HCT116 (cell line): ENCODE measurements around the gene TAS1R2. TPM values are rescaled to one million over a fixed set of nuclear protein-coding genes. Genes with fewer than 3 reads are reported as not detected.

Experiments
- ATAC-seq: fragments of 200-7000 bp; cut with Tn5 transposase; 2 replicates; pipeline ENCODE4 v1.9.1; 2020; ENCODE audit warnings: mild to moderate bottlenecking, moderate library complexity
- BruUV-seq: library from RNA; stranded (reverse); fragments of 400-500 nt; replicated peaks from 2 replicates; lab custom pipeline; 2021; lab: Mats Ljungman, UMichigan
- CTCF ChIA-PET: fragments of 300-600 bp; sonication (Branson Sonifier 250); formaldehyde crosslinking; loops from one replicate; lab custom pipeline; 2021; ENCODE audit warnings: antibody characterized with exemption; lab: Charles Lee
- POLR2A ChIA-PET: fragments of 300-600, 350-600 bp; sonication (Branson Sonifier 250); formaldehyde crosslinking; loops from one replicate; lab custom pipeline; 2021; ENCODE audit warnings: antibody characterized with exemption; lab: Charles Lee
- RAD21 ChIA-PET, 2 experiments: fragments of 300-600 bp; sonication (Branson Sonifier 250); formaldehyde crosslinking; loops; one replicate each; lab custom pipeline; 2023; ENCODE audit warnings: low total read pairs in 2 of 2; ENCODE audit not compliant: uncharacterized antibody in 2 of 2, unreplicated experiment in 2 of 2, low non-redundant PET in 1 of 2; lab: Charles Lee
- DNase-seq: peaks from one replicate; pipeline ENCODE4 v3.0.0-alpha.2; 2010; ENCODE audit warnings: low read depth, low spot score
- H2AFZ ChIP-seq: fragments of 200-600 bp; shearing (Covaris generic), sonication (generic); 2 replicates; pipeline ENCODE4 v1.6.1; 2017; ENCODE audit warnings: low read depth, mixed run types, mixed read lengths, antibody characterized with exemption, low read length; ENCODE audit not compliant: poor library complexity, severe bottlenecking
- H3K27ac ChIP-seq: 2 replicates; pipeline ENCODE4 v1.5.1; 2012; ENCODE audit warnings: low read depth, low read length
- H3K27me3 ChIP-seq: fragments of 200-600 bp; sonication (generic); 2 replicates; pipeline ENCODE4 v1.6.1; 2016; ENCODE audit warnings: mixed run types, low read length, mixed read lengths; ENCODE audit not compliant: insufficient read depth
- H3K36me3 ChIP-seq, 2 experiments: fragments of 200-500 bp in 1 of 2; fragments of 200-600 bp in 1 of 2; sonication (Bioruptor generic) in 1 of 2; sonication (generic) in 1 of 2; 2 replicates each; pipeline versions ENCODE4 v1.5.1 to v1.6.1; 2014 to 2016; ENCODE audit warnings: low read length in 2 of 2, inconsistent platforms in 1 of 2, mixed read lengths in 1 of 2, mixed run types in 1 of 2; ENCODE audit not compliant: insufficient read depth in 2 of 2, control insufficient read depth in 1 of 2
- H3K4me1 ChIP-seq, 2 experiments: fragments of 200-600 bp in 1 of 2; sonication (generic) in 1 of 2; 2 replicates each; pipeline versions ENCODE4 v1.5.1 to v1.6.1; 2012 to 2017; ENCODE audit warnings: low read length in 2 of 2, inconsistent platforms in 1 of 2, mild to moderate bottlenecking in 1 of 2, mixed read lengths in 1 of 2, mixed run types in 1 of 2, moderate library complexity in 1 of 2; ENCODE audit not compliant: insufficient read depth in 2 of 2, control insufficient read depth in 1 of 2
- H3K4me2 ChIP-seq: fragments of 200-600 bp; sonication (generic); 2 replicates; pipeline ENCODE4 v1.6.1; 2017; ENCODE audit warnings: mixed run types, low read length, mixed read lengths
- H3K4me3 ChIP-seq, 2 experiments: fragments of 200-600 bp in 1 of 2; sonication (generic) in 1 of 2; replicated peaks in 1 of 2; 2 replicates each; pipeline ENCODE4 v1.5.1; 2011 to 2016; ENCODE audit warnings: low read length in 2 of 2, control low read depth in 1 of 2, low read depth in 1 of 2, mild to moderate bottlenecking in 1 of 2, mixed read lengths in 1 of 2, mixed run types in 1 of 2
- H3K79me2 ChIP-seq: fragments of 200-600 bp; sonication (generic); 2 replicates; pipeline ENCODE4 v1.6.1; 2017; ENCODE audit warnings: mild to moderate bottlenecking, mixed run types, low read length, moderate library complexity, mixed read lengths; ENCODE audit not compliant: insufficient read depth
- H3K9ac ChIP-seq: fragments of 200-600 bp; sonication (generic); 2 replicates; pipeline ENCODE4 v1.6.1; 2016; ENCODE audit warnings: low read length, mixed read lengths
- H3K9me2 ChIP-seq: fragments of 200-600 bp; sonication (generic), shearing (Covaris generic); 2 replicates; pipeline ENCODE4 v1.6.1; 2017; ENCODE audit warnings: mixed run types, mild to moderate bottlenecking, moderate library complexity; ENCODE audit not compliant: insufficient read depth
- H3K9me3 ChIP-seq, 2 experiments: fragments of 200-500 bp in 1 of 2; fragments of 200-600 bp in 1 of 2; sonication (Bioruptor generic) in 1 of 2; sonication (generic) in 1 of 2; 2 replicates each; pipeline ENCODE4 v1.6.1; 2014 to 2017; ENCODE audit warnings: low read length in 2 of 2, mixed read lengths in 2 of 2, inconsistent platforms in 1 of 2, low read depth in 1 of 2, mild to moderate bottlenecking in 1 of 2, mixed run types in 1 of 2, moderate library complexity in 1 of 2; ENCODE audit not compliant: control insufficient read depth in 1 of 2, insufficient read depth in 1 of 2
- H4K20me1 ChIP-seq: fragments of 200-600 bp; sonication (generic), shearing (Covaris generic); 2 replicates; pipeline ENCODE4 v1.6.1; 2017; ENCODE audit warnings: mixed run types, mild to moderate bottlenecking, moderate library complexity; ENCODE audit not compliant: insufficient read depth
- ATF3 ChIP-seq: IDR thresholded peaks from 2 replicates; pipeline ENCODE4 v1.6.1; 2012
- CEBPB ChIP-seq: IDR thresholded peaks from 2 replicates; pipeline ENCODE4 v1.6.1; 2012; ENCODE audit warnings: low read depth
- EGR1 ChIP-seq: IDR thresholded peaks from 2 replicates; pipeline ENCODE4 v1.6.1; 2012; ENCODE audit warnings: low read depth
- ELF1 ChIP-seq: IDR thresholded peaks from 2 replicates; pipeline ENCODE4 v1.6.1; 2012; ENCODE audit warnings: low read depth, borderline replicate concordance
- EZH2phosphoT487 ChIP-seq: fragments of 200-600 bp; IDR thresholded peaks from 2 replicates; pipeline ENCODE4 v1.6.1; 2018; ENCODE audit warnings: antibody characterized with exemption, borderline replicate concordance
- JUND ChIP-seq: IDR thresholded peaks from 2 replicates; pipeline ENCODE4 v1.6.1; 2012
- POLR2A ChIP-seq: IDR thresholded peaks from 2 replicates; pipeline ENCODE4 v1.7.0; 2011; ENCODE audit warnings: borderline replicate concordance; ENCODE audit not compliant: insufficient read depth, insufficient read length; ENCODE audit errors: extremely low read depth
- RAD21 ChIP-seq: IDR thresholded peaks from 2 replicates; pipeline ENCODE4 v1.6.1; 2012; ENCODE audit warnings: low read depth, mild to moderate bottlenecking
- TCF7L2 ChIP-seq: IDR thresholded peaks from 2 replicates; pipeline ENCODE4 v1.7.0; 2011; ENCODE audit warnings: borderline replicate concordance, inconsistent platforms; ENCODE audit not compliant: insufficient read depth, insufficient read length; ENCODE audit errors: extremely low read depth
- intact Hi-C: fragments of 100-400 bp; cut with micrococcal nuclease; formaldehyde crosslinking; loops from 2 replicates; pipeline ENCODE4 v1.10.0; 2022
- total RNA-seq: library from RNA; stranded (reverse); gene quantifications from one replicate; pipeline ENCODE4 v1.2.1, GENCODE V29; 2021; ENCODE audit not compliant: unreplicated experiment
- TF ChIP-seq, protein P1 (sequence below): IDR thresholded peaks from 2 replicates; pipeline ENCODE4 v1.6.1; 2012; ENCODE audit warnings: low read depth

Gene TAS1R2
- total RNA-seq, 1 experiment from 2014 or later: not detected

- ATAC-seq (no peak), DNase-seq (no peak)
- 0 out of 2 replicates have a peak, but pooled peaks cover 3% of the 10 kb centered on the region for H3K27me3 ChIP-seq
- H3K79me2 ChIP-seq: no peaks in the 10 kb centered on the region
- no peak overlapping the region for H3K4me2 ChIP-seq
- H4K20me1 ChIP-seq: no peaks in the 10 kb centered on the region
- H3K27ac ChIP-seq: no peak overlapping the region
- H3K4me3 ChIP-seq: no peak overlapping the region
- H3K9ac ChIP-seq: no peak overlapping the region
- intact Hi-C loops: no loop called here
- no peaks in the 10 kb centered on the region for H3K9me2 ChIP-seq
- H2AFZ ChIP-seq: no peak overlapping the region
- BruUV-seq: no TSS peak
- POLR2A ChIA-PET: no interaction called here
- no peaks in the 10 kb centered on the region for H3K36me3 ChIP-seq
- no peak for TF ChIP-seq CEBPB
- TF ChIP-seq ATF3: no peak
- TF ChIP-seq, protein P1, sequence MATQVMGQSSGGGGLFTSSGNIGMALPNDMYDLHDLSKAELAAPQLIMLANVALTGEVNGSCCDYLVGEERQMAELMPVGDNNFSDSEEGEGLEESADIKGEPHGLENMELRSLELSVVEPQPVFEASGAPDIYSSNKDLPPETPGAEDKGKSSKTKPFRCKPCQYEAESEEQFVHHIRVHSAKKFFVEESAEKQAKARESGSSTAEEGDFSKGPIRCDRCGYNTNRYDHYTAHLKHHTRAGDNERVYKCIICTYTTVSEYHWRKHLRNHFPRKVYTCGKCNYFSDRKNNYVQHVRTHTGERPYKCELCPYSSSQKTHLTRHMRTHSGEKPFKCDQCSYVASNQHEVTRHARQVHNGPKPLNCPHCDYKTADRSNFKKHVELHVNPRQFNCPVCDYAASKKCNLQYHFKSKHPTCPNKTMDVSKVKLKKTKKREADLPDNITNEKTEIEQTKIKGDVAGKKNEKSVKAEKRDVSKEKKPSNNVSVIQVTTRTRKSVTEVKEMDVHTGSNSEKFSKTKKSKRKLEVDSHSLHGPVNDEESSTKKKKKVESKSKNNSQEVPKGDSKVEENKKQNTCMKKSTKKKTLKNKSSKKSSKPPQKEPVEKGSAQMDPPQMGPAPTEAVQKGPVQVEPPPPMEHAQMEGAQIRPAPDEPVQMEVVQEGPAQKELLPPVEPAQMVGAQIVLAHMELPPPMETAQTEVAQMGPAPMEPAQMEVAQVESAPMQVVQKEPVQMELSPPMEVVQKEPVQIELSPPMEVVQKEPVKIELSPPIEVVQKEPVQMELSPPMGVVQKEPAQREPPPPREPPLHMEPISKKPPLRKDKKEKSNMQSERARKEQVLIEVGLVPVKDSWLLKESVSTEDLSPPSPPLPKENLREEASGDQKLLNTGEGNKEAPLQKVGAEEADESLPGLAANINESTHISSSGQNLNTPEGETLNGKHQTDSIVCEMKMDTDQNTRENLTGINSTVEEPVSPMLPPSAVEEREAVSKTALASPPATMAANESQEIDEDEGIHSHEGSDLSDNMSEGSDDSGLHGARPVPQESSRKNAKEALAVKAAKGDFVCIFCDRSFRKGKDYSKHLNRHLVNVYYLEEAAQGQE: no peak
- no peak for TF ChIP-seq EGR1
- TF ChIP-seq RAD21: no peak
- no peak for TF ChIP-seq JUND
- TF ChIP-seq EZH2phosphoT487: no peak
- no peak for TF ChIP-seq ELF1
- TF ChIP-seq POLR2A: no peak
- no peak for TF ChIP-seq TCF7L2
- TF ChIP-seq, all 23 proteins: peak for 0
- ChIA-PET RAD21 (no interaction called here), CTCF (interaction anchor here (0.9 to 2.4 kb wide), 2 partner anchors 49 to 273 kb away, joined by 3 to 7 read pairs; no protein-coding TSS in a partner anchor)
- H3K9me3 ChIP-seq: no peaks in the 10 kb centered on the region
- H3K4me1 ChIP-seq: peaks cover 0 to 2% of the 10 kb centered on the region in 2 experiments; a peak in 1 of 4 replicates
These were observed 10.6 kb upstream of the TAS1R2 start for GRCh38 chr1:18869847-18870594.
